Renal cortical epithelial cell (primary cell): ENCODE data around the gene COMTD1. TPM values are rescaled to one million over a fixed set of nuclear protein-coding genes. Genes with fewer than 3 reads are reported as not detected.
"Not testable (repeated sequence)": the region's sequence is repeated elsewhere in the genome, so short reads cannot be mapped to it uniquely, and the experiment has no call there.

Experiments used
- DNase-seq: peaks from one replicate; pipeline ENCODE4 v3.0.0-alpha.2; 2011; ENCODE audit warnings: low read depth
- total RNA-seq: library from RNA; depleted of rRNA; stranded (reverse); fragments of >200 nt; gene quantifications from 2 replicates; pipeline ENCODE4 v1.2.3, GENCODE V29; 2014

Gene COMTD1
- total RNA-seq, 1 donor from 2014 or later = 11.4 TPM

DNA sequence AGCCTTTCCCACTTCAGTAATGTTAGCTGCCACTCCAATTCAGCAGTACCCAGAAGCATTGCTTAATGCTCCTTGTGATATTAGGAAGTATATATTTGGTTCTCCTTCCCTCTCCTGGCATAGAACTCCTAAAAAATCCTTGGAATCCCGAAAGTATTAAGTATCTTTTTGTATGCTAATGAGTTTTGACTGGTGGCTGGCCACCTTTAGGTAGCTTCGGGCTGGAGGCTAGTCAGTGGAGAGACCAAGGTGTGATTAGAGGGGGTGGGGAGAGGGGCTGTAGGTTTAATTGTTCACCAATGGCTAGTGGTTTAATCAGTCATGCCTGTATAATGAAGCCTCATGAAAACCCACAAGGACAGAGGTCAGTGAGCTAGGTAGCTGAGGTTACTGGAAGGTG, 12.2 kb downstream of the COMTD1 start:
- DNase-seq = peak; percentile 59

DNA sequence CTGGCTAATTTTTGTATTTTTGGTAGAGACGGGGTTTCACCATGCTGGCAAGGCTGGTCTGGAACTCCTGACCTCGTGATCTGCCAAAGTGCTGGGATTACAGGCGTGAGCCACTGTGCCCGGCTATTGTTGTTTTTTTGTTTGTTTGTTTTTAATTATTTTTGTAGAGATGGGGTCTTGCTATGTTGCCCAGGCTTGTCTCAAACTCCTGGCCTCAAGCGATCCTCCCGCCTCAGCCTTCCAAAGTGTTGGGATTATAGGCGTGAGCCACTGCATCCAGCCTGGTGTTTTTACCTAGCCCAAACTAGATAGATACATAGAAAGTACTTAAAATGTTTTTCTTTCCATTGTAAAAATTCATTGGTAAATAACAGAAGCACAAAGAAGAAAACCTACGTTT, 14.3 kb downstream of the COMTD1 start:
- not testable (repeated sequence) for DNase-seq

DNA sequence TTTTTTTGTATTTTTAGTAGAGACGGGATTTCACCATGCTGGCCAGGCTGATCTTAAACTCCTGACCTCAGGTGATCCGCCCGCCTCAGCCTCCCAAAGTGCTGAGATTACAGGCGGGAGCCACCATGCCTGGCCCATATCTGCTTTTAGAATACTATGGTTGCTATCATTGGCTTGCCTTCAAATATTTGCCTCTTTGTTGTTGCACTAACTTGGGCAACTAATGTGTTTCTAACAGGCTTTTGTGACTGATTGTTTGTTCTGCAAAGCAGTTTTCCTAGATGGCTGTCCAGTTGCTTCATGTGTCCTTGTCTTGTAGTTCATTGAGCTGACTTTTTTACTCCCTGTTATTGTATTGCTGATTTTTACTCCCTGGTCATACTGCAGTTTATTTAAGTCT, 15.5 kb downstream of the COMTD1 start:
- DNase-seq = no peak

DNA sequence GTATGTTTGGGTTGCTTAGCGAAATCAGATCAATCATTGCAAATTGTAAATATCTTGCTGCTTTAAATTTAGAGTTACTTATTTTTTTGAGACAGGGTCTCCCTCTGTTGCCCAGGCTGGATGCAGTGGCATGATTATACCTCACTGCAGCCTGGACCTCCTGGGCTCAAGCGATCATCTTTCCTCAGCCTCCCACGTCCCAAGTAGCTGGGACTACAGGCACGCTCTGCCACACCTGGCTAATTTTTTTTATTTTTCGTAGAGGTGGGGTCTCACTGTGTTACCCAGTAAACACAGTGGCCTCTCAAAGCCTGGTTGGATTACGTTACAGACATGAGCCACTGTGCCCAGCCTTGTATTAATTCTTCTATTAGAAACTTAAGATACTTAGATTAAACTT, 23.4 kb downstream of the COMTD1 start:
- DNase-seq = no peak

DNA sequence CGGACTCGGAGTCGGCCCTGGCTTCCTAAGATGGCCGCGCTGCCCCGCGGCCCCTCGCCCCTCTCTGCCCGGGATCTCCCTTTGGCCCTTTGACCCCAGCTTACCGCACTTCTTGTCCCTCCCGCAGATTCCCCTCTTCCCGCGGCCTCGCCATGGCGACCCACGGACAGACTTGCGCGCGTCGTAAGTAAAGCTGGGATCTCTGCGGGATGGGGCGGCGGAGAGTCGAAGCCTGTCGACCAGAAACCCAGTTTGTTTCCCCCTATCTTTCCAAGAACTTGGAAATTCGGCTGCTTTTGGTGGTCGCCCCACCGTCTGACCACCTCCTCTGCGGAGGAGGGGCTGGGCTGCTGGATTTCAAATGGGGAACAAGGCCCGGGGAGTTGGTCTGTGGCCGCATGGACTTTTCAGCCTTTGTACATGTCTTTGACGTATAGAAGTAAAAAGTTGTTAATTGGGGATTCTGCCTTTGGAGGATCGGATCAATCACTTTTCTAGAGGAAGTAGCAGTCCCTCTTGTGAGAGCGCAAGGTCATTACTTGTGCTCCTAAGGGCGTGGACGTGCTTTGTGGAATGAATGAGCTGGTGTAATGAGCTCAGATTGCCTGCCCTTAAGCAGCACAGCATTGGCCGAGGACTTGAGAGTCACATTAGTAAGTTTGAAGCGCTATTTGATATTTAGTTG, 24.6 kb downstream of the COMTD1 start:
- peak; percentile 55 for DNase-seq

DNA sequence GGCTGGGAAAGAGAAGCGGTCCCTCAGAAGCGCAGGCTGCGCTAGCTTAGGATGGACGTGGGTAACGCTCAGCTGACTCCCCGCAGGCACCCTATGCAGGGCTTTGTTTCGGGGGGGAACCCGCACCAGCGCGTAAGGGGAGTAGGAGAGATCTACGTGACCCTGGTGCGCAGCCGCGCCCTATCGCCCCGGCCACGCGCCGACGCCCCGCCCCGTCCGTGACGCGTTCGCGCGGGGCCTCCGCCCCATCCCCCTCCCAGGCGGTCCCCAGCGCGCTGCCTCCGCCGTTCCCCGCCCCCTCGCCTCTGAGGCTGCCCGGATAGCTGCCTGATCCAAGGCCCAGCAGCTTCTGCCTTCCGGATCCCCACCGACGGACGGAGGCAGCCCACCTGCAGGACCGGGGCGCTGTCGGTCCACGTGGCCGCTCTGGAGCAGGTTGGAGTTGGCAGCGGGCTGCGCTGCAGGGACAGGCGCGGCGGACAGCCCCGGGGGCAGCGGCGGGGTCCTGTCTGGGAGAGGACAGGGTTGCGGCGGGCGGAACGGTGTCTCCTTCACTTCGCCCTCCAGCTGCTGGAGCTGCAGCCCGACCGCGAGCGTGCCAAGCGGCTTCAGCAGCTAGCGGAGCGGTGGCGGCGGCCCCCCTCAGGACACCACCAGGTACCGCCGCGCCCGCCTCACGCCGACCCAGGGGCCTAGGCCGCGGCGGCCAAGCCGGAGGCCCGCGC, 25.3 kb downstream of the COMTD1 start, which contains the start of gene VDAC2:
Gene VDAC2, plus strand, starts transcription at position 515 of the 725 bp plus-strand sequence. CDS start 363 bp downstream, outside the sequence.
- DNase-seq = peak; percentile 47

DNA sequence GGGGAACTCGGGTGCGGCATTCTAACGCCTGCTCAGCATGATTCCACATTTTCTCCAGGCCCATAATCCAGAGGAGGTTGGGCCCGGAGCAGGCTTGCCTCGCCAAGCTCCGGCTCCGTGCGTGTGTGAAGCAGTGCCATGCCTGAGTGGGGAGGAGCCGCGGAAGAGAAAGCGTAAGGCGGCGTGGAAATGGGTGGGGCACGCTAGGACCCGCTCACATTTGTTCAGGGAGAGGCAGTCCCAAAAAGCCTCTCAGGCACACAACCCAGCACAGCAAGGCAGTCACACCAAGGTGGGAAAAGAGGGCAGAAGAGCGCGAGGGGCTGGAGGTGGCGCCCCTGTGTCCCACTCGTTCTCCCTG, 25.9 kb downstream of the COMTD1 start:
- peak; percentile 45 for DNase-seq

DNA sequence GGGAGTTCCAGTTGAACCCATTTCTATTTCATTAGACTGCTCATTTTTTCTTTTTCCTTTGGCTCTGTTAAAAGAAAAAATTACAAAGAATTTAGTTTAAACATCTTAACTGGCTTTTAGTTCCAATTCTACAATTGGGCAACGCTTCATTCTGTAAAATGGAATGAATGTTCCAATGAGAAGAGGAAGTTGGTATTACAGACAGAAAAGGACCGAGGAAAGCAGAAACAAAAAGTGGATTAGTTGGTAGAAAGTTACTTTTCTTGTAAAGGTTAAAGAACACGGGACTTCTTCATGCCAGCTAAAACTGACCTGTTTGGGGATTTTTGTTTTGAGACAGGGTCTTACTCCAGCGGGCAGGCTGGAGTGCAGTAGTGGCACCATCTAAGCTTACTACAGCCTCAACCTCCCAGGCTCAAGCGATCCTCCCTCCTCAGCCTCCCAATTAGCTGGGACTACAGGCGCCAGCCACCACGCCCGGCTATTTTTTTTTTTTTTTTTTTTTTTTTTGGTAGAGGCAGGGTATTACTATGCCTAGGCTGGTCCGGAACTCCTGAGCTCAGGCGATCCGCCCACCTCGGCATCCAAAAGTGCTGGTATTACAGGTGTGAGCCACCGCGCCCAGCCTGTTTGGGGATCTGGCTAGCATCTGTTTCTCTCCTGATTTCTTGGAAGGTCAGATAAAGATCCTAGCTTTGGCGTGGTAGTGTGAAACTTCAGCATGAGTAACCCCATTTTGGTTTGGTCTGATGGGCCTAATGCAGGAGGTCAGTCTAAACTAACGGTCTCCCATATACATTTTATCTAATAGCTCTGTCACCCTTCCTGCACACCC, 26.5 kb downstream of the COMTD1 start:
- DNase-seq = no peak

DNA sequence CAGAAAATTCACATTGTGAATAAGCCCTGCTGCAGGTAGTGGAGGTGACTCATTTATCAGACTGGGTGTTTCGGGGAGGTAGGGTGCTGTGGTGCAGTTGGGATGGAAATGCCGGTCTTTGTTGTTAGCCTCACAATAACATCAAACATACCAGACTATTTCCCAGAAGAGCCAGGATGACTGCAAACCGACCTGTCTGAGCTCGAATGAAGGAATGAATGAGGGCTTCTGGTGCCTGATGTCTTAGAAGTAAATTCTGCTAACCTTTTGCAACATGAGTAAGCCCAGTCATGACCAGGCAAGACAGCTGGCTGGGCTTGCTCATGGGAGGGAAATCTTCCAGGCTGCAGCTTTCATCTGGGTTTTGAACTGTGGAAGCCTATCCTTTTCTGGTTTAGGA, 27.6 kb downstream of the COMTD1 start:
- DNase-seq = peak; percentile 69

DNA sequence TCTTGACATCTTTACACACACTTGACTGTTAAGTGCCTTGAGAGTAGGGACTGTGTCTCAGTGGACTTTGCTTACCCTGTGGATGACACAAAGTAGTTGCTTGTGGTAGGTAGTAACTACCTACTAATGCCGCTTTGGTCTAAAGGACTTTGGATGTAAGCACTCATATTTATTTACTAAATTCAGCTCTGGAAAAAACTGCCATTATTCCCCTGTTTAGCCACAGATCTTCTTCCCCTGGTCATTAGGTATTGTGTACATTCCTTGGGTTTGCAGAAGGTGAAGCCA, 28.0 kb downstream of the COMTD1 start:
- DNase-seq = no peak

DNA sequence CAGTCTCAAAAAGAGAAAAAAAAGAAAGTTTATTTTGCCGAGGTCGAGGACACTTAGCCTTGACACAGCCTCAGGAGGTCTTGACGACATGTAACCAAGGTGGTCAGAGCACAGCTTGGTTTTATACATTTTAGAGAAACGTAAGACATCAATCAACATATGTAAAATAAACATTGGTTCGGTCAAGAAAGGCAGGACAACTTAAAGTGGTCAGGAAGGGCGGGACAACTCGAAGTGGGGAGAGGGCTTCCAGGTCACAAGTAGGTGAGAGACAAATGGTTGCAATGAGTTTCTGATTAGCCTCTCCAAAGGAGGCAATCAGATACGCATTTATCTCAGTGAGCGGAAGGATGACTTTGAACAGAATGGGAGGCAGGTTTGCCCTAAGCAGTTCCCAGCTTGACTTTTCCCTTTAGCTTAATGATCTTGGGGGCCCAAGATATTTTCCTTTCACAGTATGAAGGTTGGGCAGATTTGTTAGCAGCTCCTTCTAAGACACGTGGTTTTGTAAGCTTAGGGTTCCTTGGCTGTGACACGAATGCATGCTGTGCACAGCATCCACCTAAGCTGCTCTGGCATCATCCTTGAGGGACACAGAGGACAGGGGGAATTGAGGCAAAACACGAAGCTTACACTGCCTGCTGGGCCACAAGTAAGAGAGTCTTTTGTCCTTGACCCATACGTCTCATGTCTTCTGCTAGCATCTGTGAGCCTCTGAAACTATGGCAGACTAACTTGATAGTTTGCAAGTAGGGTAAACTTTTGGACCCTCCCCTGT, 28.5 kb downstream of the COMTD1 start:
- DNase-seq = no peak

DNA sequence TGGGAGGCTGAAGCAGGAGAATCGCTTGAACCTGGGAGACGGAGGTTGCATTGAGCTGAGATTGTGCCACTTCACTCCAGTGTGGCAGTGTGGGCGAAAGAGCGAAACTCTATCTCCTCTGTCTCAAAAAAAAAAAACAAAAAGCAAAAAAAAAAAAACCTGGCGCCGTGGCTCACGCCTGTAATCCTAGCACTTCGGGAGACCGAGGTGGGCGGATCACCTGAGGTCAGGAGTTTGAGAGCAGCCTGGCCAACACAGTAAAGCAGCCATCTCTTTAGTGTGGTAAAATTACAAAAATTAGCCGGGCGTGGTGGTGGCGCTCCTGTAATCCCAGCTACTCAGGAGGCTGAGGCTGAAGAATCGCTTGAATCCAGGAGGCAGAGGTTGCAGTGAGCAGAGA, 29.1 kb downstream of the COMTD1 start:
- not testable (repeated sequence) for DNase-seq

DNA sequence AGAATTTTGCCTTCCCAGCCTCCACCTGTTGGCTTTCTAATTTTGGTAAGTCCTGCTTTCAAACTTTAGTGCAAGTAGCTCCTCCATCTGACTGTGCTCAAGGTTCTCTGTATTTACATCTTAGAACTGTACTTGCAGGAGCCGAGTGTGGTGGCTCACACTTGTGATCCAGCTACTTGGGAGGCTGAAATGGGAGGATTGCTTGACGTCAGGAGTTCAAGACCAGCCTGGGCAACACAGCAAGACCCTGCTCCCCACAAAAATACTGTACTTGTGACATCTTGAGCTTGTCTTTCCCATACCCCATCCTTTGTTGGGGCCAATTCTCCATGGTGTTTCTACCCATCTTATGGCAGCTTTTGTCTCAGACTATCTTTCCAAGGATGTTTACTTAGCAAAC, 29.8 kb downstream of the COMTD1 start:
- DNase-seq = no peak

DNA sequence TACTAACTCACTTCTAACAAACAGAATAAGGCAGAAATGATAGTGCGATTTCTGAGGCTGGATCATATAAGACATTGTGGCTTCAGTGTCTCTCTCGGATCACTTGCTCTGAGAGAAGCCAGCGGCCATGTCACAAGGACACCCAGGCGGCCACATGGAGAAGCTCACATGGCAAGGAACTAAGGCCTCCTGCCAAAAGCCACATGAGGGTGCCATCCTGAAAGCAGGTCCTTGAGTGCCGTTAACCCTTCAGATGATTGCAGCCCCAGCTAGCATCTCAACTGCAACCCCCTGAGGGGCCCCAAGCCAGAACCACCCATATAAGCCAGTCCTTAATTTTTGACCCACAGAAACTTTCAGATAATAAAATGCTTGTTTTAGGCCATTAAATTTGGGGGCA, 32.0 kb downstream of the COMTD1 start:
- DNase-seq = no peak

DNA sequence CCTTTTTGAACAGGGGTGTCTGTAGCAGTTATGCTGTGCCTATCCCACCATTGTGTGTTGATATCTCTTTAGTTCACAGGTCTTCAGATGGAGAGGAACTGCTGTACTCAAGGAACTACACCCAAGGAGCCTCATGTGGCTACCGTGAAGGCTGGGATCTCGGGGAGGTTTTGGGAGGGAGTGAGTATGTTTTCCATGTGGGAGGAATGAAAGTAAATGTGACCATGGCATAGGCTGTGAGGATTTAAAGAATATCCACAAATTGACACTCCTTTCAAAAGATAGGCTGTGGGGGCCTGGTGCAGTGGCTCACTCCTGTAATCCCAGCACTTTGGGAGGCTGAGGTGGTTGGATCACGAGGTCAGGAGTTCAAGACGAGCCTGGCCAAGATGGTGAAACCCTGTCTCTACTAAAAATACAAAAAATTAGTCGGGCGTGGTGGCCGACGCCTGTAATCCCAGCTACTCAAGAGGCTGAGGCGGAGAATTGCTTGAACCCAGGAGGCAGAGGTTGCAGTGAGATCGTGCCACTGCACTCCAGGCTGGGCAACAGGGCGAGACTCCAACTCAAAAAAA, 32.6 kb downstream of the COMTD1 start:
- not testable (repeated sequence) for DNase-seq

DNA sequence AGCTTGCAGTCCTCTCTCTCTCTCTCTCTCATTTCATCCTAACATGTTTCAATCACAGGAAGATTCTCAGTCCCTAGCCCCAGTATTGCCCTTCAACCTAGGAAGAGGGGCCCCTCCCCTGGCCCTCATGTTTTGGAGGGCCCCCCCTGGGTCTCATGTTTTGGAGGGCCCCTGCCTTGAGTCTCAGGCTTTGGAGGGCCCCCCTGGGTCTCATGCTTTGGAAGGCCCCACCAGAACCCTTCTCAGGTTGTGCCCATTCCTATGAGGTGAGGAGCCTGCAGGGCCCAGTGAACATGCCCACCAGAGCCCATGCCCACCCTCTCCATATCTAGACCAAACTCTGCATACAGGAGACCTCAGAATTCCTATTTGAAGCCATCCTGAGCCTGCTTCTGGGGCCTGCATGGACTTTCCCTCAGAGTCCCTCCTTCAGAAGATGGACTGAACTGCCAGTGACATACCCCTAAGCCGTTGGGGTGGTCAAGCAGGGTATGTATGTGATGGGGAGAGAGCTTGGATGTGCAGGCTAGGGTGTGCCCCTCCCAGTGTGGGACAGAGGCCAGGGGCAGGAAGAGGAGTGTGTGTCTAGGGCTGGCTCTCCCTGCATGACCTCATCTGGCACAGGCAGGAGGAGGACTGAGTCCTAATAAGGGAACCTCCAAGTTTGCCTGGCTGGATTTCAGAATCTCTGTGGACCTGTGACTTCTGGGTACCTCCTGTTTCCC, 33.3 kb downstream of the COMTD1 start:
- DNase-seq = no peak

DNA sequence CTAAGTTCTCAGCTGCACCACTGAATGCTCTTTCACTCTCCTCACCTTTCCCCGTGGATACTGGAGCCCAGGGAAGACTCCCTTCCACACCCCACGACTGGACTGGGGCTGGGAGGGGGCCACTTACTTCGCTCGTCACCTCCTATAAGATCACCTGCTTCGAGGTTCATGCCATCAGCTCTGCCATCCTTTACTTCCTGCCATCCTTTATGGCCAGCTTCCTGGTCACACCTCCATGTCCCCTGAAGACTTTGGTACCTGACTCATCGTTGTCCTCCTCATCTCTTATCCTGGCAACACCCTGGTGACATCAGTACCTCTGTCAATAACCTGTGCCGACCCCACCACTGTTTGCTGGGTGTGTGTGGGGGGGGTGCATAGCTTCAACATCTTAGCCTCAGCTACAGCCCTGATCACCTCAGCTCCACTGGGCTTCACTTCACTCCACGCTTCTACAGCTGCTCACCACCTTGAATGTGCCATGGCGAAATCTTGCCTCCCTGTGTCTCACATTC, 33.9 kb downstream of the COMTD1 start:
- no peak for DNase-seq

DNA sequence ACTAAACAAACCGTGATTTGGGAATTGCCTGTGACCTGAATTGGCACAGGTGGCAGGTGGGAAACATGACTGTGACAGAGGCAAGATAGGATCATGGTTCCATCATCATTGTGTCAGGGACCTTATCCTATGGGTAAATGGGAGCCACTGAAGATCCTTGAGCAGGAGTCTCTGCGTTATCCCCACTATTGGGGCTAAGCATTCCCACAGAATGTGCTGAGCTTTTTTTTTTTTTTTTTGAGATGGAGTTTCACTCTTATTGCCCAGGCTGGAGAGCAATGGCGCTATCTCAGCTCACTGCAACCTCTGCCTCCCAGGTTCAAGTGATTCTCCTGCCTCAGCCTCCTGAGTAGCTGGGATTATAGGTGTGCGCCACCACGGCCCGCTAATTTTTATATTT, 35.8 kb downstream of the COMTD1 start:
- not testable (repeated sequence) for DNase-seq

DNA sequence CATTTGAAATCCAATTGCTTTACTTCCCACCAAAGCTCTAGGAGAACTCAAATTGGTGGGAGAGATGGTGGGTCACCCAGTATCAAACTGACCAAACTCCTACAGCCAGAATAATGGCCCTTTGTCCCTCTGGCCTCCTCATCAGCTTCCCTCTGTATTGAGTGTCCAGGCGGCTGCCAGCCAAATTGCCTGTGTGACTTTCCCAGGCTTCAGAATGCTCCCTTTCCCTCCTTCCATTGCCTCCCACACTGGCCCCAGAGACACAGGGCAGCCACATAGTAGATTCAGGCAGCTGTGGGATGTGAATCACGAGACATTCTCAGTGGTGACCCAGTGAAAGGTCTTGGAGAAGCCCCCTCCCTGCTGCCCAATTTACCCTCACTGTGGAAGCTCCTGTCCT, 37.9 kb downstream of the COMTD1 start:
- DNase-seq = no peak

DNA sequence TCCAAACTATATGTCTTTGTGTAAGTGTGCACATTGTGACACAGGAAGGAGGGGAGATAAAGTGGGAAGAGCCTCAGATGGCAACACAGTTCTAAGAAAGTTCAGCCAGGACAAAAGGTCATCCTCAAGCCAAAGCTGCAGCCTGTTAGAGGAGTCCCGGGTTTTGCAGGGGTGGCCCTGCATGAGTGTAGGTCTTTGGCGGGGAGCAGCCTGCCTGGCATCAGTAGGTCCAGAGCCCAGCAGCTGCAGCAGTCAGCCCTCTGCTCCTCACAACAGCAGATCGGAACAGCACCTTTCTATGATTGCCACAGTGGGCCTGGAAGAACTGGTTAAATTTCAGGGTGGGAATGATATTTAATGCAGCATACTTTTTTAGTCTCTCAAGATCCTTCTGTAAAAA, 38.7 kb downstream of the COMTD1 start:
- no peak for DNase-seq
